ENCODE data around the gene CD2AP. TPM values are rescaled to one million over a fixed set of nuclear protein-coding genes. Genes with fewer than 3 reads are reported as not detected.

The CD2AP gene
- total RNA-seq, 1 donor from 2014 or later = 23.6 TPM

GRCh38 chr6:47483853-47484546 lies 6.4 kb downstream of the CD2AP start:
- intact Hi-C loops (cut with DNase I) = no loop called here
- Histone ChIP-seq H3K9me3 (no peaks in the 10 kb centered on the region), H3K4me1 (peaks cover 33% of the 10 kb centered on the region), H3K27ac (no peak overlapping the region), H3K36me3 (no peaks in the 10 kb centered on the region), H3K27me3 (no peaks in the 10 kb centered on the region), H3K4me3 (no peak overlapping the region)
- TF ChIP-seq POLR2A (IDR thresholded peaks at IDR 0.05) (no peak), POLR2AphosphoS5 (IDR thresholded peaks at IDR 0.05; ENCODE audit: insufficient read depth in 1 of 2, low read depth in 1 of 2) (no peak), CTCF (IDR thresholded peaks at IDR 0.05) (no peak)
- no peak for DNase-seq (ENCODE audit: extremely low spot score in 2 of 2)

GRCh38 chr6:47484616-47485015 lies 7.0 kb downstream of the CD2AP start:
- no peak overlapping the region for H3K4me3 ChIP-seq
- no peaks in the 10 kb centered on the region for H3K27me3 ChIP-seq
- intact Hi-C loops (cut with DNase I) = no loop called here
- H3K4me1 ChIP-seq = peaks cover 27% of the 10 kb centered on the region
- H3K36me3 ChIP-seq = no peaks in the 10 kb centered on the region
- no peak for TF ChIP-seq POLR2AphosphoS5 (IDR thresholded peaks at IDR 0.05; ENCODE audit: insufficient read depth in 1 of 2, low read depth in 1 of 2)
- TF ChIP-seq POLR2A (IDR thresholded peaks at IDR 0.05) = no peak
- TF ChIP-seq CTCF (IDR thresholded peaks at IDR 0.05) = no peak
- H3K9me3 ChIP-seq = no peaks in the 10 kb centered on the region
- DNase-seq (ENCODE audit: extremely low spot score in 2 of 2) = no peak
- no peak overlapping the region for H3K27ac ChIP-seq

GRCh38 chr6:47485083-47485482 lies 7.5 kb downstream of the CD2AP start:
- no peaks in the 10 kb centered on the region for H3K27me3 ChIP-seq
- H3K9me3 ChIP-seq = no peaks in the 10 kb centered on the region
- no peak for DNase-seq (ENCODE audit: extremely low spot score in 2 of 2)
- no peaks in the 10 kb centered on the region for H3K36me3 ChIP-seq
- intact Hi-C loops (cut with DNase I) = no loop called here
- no peak overlapping the region for H3K27ac ChIP-seq
- H3K4me3 ChIP-seq = no peak overlapping the region
- peaks cover 23% of the 10 kb centered on the region for H3K4me1 ChIP-seq
- TF ChIP-seq POLR2A (IDR thresholded peaks at IDR 0.05) (no peak), CTCF (IDR thresholded peaks at IDR 0.05) (no peak), POLR2AphosphoS5 (IDR thresholded peaks at IDR 0.05; ENCODE audit: insufficient read depth in 1 of 2, low read depth in 1 of 2) (no peak)

GRCh38 chr6:47485491-47486135 lies 8.0 kb downstream of the CD2AP start:
- H3K4me1 ChIP-seq = peaks cover 23% of the 10 kb centered on the region
- no peaks in the 10 kb centered on the region for H3K9me3 ChIP-seq
- no peak for TF ChIP-seq POLR2AphosphoS5 (IDR thresholded peaks at IDR 0.05; ENCODE audit: insufficient read depth in 1 of 2, low read depth in 1 of 2)
- no peak for TF ChIP-seq POLR2A (IDR thresholded peaks at IDR 0.05)
- no peak for TF ChIP-seq CTCF (IDR thresholded peaks at IDR 0.05)

GRCh38 chr6:47489995-47490394 lies 12.4 kb downstream of the CD2AP start:
- no peaks in the 10 kb centered on the region for H3K36me3 ChIP-seq
- H3K4me3 ChIP-seq = no peak overlapping the region
- TF ChIP-seq POLR2AphosphoS5 (IDR thresholded peaks at IDR 0.05; ENCODE audit: insufficient read depth in 1 of 2, low read depth in 1 of 2) = no peak
- TF ChIP-seq POLR2A (IDR thresholded peaks at IDR 0.05) = no peak
- TF ChIP-seq CTCF (IDR thresholded peaks at IDR 0.05) = no peak
- H3K27me3 ChIP-seq = no peaks in the 10 kb centered on the region
- intact Hi-C loops (cut with DNase I) = no loop called here
- no peaks in the 10 kb centered on the region for H3K9me3 ChIP-seq
- no peak for DNase-seq (ENCODE audit: extremely low spot score in 2 of 2)
- H3K4me1 ChIP-seq = no peaks in the 10 kb centered on the region
- H3K27ac ChIP-seq = no peak overlapping the region

More at GRCh38 chr6:47485491-47486135, 8.0 kb downstream of the CD2AP start:
- DNase-seq (ENCODE audit: extremely low spot score in 2 of 2) = no peak
- H3K27me3 ChIP-seq = no peaks in the 10 kb centered on the region
- H3K36me3 ChIP-seq = no peaks in the 10 kb centered on the region
- H3K4me3 ChIP-seq = no peak overlapping the region
- intact Hi-C loops (cut with DNase I) = no loop called here
- no peak overlapping the region for H3K27ac ChIP-seq

Measured in vagina (tissue), 2 donors.